Measurements from ENCODE around the gene PDE8B. TPM values are rescaled to one million over a fixed set of nuclear protein-coding genes. Genes with fewer than 3 reads are reported as not detected.
A peak's percentile ranks its signal among the peaks of the same experiment; 100 is the strongest.

Gene PDE8B
- total and polyA plus RNA-seq, 2 experiments from 2014 or later: 0.45 to 0.91 TPM

DNA sequence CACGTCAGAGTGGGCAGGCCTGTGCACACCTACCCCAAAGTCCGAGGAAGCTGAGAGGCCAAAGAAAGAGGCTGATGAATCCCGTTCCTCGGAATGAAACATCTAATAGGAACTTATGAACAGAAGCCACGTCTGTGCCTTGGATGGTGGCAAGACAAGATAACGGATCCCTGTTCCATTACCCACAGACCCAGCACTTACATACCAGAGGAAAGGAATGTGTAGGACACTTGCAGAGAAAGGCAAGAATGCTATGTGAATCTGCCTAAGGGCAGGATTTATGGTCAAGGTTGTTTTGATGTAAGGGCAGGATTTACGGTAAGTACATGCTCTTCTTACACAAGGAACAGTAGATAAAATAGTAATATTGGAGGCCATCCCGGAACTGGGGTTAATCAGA, 188.4 kb downstream of the PDE8B start:
- Mint-ChIP-seq H3K27ac (no peak overlapping the region), H3K36me3 (ENCODE audit: low read depth) (no peaks in the 10 kb centered on the region), H3K4me1 (peaks cover 7% of the 10 kb centered on the region; the same call in 2 of the 3 replicates), H3K9me3 (no peaks in the 10 kb centered on the region), H3K4me3 (no peak overlapping the region), H3K27me3 (ENCODE audit: insufficient read depth, low read depth, poor library complexity) (no peaks in the 10 kb centered on the region)
- Histone ChIP-seq H3K4me3 (no peak overlapping the region), H3K4me2 (no peak overlapping the region), H3K36me3 (ENCODE audit: insufficient read depth) (no peaks in the 10 kb centered on the region), H3F3A (replicated peaks; ENCODE audit: low read depth) (no peaks in the 10 kb centered on the region), H2AFZ (no peak overlapping the region), H3K79me2 (replicated peaks; ENCODE audit: insufficient read depth) (no peaks in the 10 kb centered on the region), H4K20me1 (replicated peaks; ENCODE audit: insufficient read depth) (no peaks in the 10 kb centered on the region), H3K9me2 (ENCODE audit: insufficient read depth) (no peaks in the 10 kb centered on the region), H3K4me1 (ENCODE audit: insufficient read depth) (peaks cover 12% of the 10 kb centered on the region; the same call in 1 of the 2 replicates), H3K27me3 (ENCODE audit: insufficient read depth) (no peaks in the 10 kb centered on the region), H3K27ac (ENCODE audit: low read depth) (no peak overlapping the region)
- TF ChIP-seq ZNF462 (CRISPR knock-in tag; IDR thresholded peaks at IDR 0.05) (no peak), CREB1 (CRISPR knock-in tag; IDR thresholded peaks at IDR 0.05; ENCODE audit: low read depth) (no peak), CTCF (conservative IDR thresholded peaks at IDR 0.05; ENCODE audit: low read depth in 2 of 2) (no peak), POLR2AphosphoS5 (IDR thresholded peaks at IDR 0.05; ENCODE audit: low read depth) (no peak), ZNF114 (CRISPR knock-in tag; IDR thresholded peaks at IDR 0.05) (no peak), NANOG (IDR thresholded peaks at IDR 0.05; ENCODE audit: borderline replicate concordance) (no peak), STAT1 (IDR thresholded peaks at IDR 0.05; ENCODE audit: unreplicated experiment) (no peak), EZH2 (IDR thresholded peaks at IDR 0.05; ENCODE audit: low read depth, unreplicated experiment) (no peak), REST (IDR thresholded peaks at IDR 0.05; ENCODE audit: unreplicated experiment) (no peak), ZNF331 (CRISPR knock-in tag; IDR thresholded peaks at IDR 0.05; ENCODE audit: low read depth) (no peak), JUNB (IDR thresholded peaks at IDR 0.05; ENCODE audit: unreplicated experiment) (no peak), EZH2phosphoT487 (IDR thresholded peaks at IDR 0.05; ENCODE audit: unreplicated experiment) (no peak)
- TF ChIP-seq, protein P1, sequence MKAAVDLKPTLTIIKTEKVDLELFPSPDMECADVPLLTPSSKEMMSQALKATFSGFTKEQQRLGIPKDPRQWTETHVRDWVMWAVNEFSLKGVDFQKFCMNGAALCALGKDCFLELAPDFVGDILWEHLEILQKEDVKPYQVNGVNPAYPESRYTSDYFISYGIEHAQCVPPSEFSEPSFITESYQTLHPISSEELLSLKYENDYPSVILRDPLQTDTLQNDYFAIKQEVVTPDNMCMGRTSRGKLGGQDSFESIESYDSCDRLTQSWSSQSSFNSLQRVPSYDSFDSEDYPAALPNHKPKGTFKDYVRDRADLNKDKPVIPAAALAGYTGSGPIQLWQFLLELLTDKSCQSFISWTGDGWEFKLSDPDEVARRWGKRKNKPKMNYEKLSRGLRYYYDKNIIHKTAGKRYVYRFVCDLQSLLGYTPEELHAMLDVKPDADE (IDR thresholded peaks at IDR 0.05): no peak
- ATAC-seq (peak; percentile 53), DNase-seq (ENCODE audit: low spot score) (peak; percentile 35)

Measured in GM23338 (cell line).